HG03045 (cell line): ENCODE data around the gene C17orf113.

Experiments used
- ATAC-seq: cut with Tn5 transposase; IDR thresholded peaks from one replicate; pipeline ENCODE4 v1.9.1; 2021; ENCODE audit warnings: mild to moderate bottlenecking, moderate library complexity; ENCODE audit not compliant: unreplicated experiment

C17orf113 gene

GRCh38 chr17:42050393-42051012 lies at the start of gene C17orf113:
C17orf113 (minus strand) TSS chr17:42050601; CDS start chr17:42043376, 7,225 bp downstream.
- ATAC-seq: no peak

- ATAC-seq: no peak
Measured at GRCh38 chr17:42098730-42099399, 48.5 kb upstream of the C17orf113 start.

- ATAC-seq: no peak
Measured at GRCh38 chr17:42097691-42098631, 47.6 kb upstream of the C17orf113 start, which contains the start of gene ZNF385C. ZNF385C (minus strand) TSS chr17:42098473; CDS start chr17:42063056, 35,417 bp downstream.

GRCh38 chr17:42096360-42097111 lies 46.1 kb upstream of the C17orf113 start:
- no peak for ATAC-seq

GRCh38 chr17:42094375-42095069 lies 44.1 kb upstream of the C17orf113 start:
- ATAC-seq: no peak

GRCh38 chr17:42092939-42093338 lies 42.5 kb upstream of the C17orf113 start:
- no peak for ATAC-seq

GRCh38 chr17:42090964-42091790 lies 40.8 kb upstream of the C17orf113 start:
- no peak for ATAC-seq

GRCh38 chr17:42088736-42089135 lies 38.3 kb upstream of the C17orf113 start:
- no peak for ATAC-seq

- ATAC-seq: no peak
Measured at GRCh38 chr17:42087736-42088705, 37.6 kb upstream of the C17orf113 start.

- ATAC-seq: no peak
Measured at GRCh38 chr17:42087042-42087701, 36.8 kb upstream of the C17orf113 start.

GRCh38 chr17:42081516-42082129 lies 31.2 kb upstream of the C17orf113 start:
- ATAC-seq: no peak

- ATAC-seq: no peak
Measured at GRCh38 chr17:42079541-42079940, 29.1 kb upstream of the C17orf113 start.

- ATAC-seq: no peak
Measured at GRCh38 chr17:42078396-42079043, 28.1 kb upstream of the C17orf113 start.

- ATAC-seq: no peak
Measured at GRCh38 chr17:42077755-42078154, 27.4 kb upstream of the C17orf113 start.

GRCh38 chr17:42076797-42077559 lies 26.6 kb upstream of the C17orf113 start:
- ATAC-seq: no peak

GRCh38 chr17:42075789-42076188 lies 25.4 kb upstream of the C17orf113 start:
- ATAC-seq: no peak
